Measurements from ENCODE around the gene ARHGAP6. TPM values are rescaled to one million over a fixed set of nuclear protein-coding genes. Genes with fewer than 3 reads are reported as not detected.
A peak's percentile ranks its signal among the peaks of the same experiment; 100 is the strongest.
"Not testable (repeated sequence)": the region's sequence is repeated elsewhere in the genome, so short reads cannot be mapped to it uniquely, and the experiment has no call there.

The ARHGAP6 gene
- total and polyA plus RNA-seq, 9 of the 15 experiments (the other 6 are each of a cell fraction or from before 2014, with no cell fraction given): 12.5 to 63.6 (median 41.8) TPM

DNA sequence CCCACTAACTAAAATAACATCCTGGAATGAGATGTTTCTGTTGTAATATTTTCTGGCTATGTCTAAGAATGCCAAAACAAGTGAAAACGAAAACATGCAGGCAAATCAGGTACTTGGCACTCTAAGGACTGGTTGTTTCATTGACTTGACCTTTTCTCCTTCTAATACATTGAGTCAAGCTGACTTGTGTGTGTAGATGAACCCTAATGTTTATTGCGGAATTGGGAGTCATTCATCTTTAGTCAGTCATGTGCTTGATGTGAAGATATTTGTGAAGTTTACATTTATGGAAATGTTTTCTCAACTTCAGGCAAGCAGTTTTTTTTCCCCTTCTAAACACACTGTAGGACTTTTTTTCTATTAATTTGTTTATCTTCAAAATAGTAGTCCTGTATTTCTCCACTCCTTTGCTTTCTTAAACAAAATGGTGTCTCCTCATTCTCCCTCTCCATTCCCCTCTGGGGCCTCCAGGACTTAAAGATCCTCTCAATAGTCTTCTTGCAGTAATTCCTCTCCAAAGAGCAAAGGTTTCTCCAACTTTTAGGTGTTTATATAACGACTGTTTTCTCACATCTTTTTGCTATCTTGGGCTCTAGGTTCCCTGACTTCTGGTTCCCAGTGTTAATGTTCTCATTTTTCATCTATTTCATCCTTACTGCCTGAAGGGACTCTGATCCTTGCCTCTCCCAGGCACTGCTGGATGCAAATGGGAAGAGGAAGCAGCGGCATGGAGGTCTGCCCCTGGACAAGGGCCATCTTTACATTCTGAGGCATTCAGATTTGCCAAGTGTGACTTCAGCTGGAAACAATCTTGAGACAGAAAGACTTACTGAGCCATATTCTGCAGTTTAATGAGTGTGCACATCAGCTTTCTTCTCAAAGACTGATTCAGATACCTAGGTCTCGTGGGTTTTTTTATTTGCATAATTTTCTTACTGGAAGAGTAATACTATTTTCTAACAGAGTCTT lies 166.4 kb downstream of the ARHGAP6 start:
- H3K27ac ChIP-seq (ENCODE audit: extremely low read depth, low read depth, low read length): no peak overlapping the region
- CTCF ChIA-PET (ENCODE audit: low intra/inter-chr PET ratio): no interaction called here
- peak overlapping the region; percentile 82 for H2AFZ ChIP-seq (ENCODE audit: low read depth, low read length)
- peak; percentile 47; the same call in 2 of the 3 replicates for ATAC-seq
- no peaks in the 10 kb centered on the region for H3K36me3 ChIP-seq (ENCODE audit: control insufficient read depth, insufficient read depth, low read length)
- H3K79me2 ChIP-seq (ENCODE audit: control insufficient read depth, insufficient read depth, low read length): no peaks in the 10 kb centered on the region
- POLR2A ChIA-PET: no interaction called here
- 35% methylated on average over 5 of the region's 5 CpGs for WGBS (ENCODE audit: insufficient coverage, low coverage, missing lambda C conversion rate)
- intact Hi-C loops (cut with micrococcal nuclease): loop anchor here (5.0 kb wide), 1 partner anchor 37 kb away; no protein-coding TSS in a partner anchor
- no peak overlapping the region; a peak in 1 of 4 replicates for H3K9ac ChIP-seq (ENCODE audit: insufficient read depth in 1 of 2, low read depth in 2 of 2, low read length in 2 of 2)
- BruUV-seq (replicated peaks): no TSS peak
- peaks cover 3% of the 10 kb centered on the region for H3K9me3 ChIP-seq (replicated peaks; ENCODE audit: control insufficient read depth, insufficient read depth, low read depth, low read length)
- no peak overlapping the region for H3K4me2 ChIP-seq (ENCODE audit: insufficient read depth, low read length)
- H3K4me1 ChIP-seq (replicated peaks in 1 of 2; ENCODE audit: control insufficient read depth in 2 of 2, insufficient read depth in 2 of 2, low read length in 2 of 2): peaks cover 0 to 3% of the 10 kb centered on the region in 2 experiments; a peak in 3 of 5 replicates
- in situ Hi-C loops (cut with MboI): no loop called here
- H3K4me3 ChIP-seq: no peak overlapping the region
- no peaks in the 10 kb centered on the region for H3K9me1 ChIP-seq (ENCODE audit: control insufficient read depth, insufficient read depth, low read length)
- no peaks in the 10 kb centered on the region for H3K27me3 ChIP-seq (ENCODE audit: control insufficient read depth in 2 of 2, insufficient read depth in 2 of 2, low read length in 2 of 2)
- no peak for FAIRE-seq
- TF ChIP-seq RBM17 (IDR thresholded peaks at IDR 0.05; ENCODE audit: borderline replicate concordance, low read depth, low read length): no peak
- peak; percentile 81; the same call in 1 of the 2 replicates for TF ChIP-seq MYNN (IDR thresholded peaks at IDR 0.05)
- TF ChIP-seq MYNN (CRISPR knock-in tag; IDR thresholded peaks at IDR 0.05): no peak
- DNase-seq (ENCODE audit: extremely low read depth in 1 of 4, low spot score in 3 of 4): no peak
- no peaks in the 10 kb centered on the region for H4K20me1 ChIP-seq (replicated peaks; ENCODE audit: control insufficient read depth, insufficient read depth, low read length)

DNA sequence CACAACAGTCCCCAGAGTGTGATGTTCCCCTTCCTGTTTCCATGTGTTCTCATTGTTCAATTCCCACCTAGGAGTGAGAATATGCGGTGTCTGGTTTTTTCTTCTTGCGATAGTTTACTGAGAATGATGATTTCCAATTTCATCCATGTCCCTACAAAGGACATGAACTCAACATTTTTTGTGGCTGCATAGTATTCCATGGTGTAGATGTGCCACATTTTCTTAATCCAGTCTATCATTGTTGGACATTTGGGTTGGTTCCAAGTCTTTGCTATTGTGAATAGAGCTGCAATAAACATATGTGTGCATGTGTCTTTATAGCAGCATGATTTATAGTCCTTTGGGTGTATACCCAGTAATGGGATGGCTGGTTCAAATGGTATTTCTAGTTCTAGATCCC lies 174.3 kb downstream of the ARHGAP6 start:
- H3K9me1 ChIP-seq (ENCODE audit: control insufficient read depth, insufficient read depth, low read length); H3K9me3 ChIP-seq (replicated peaks; ENCODE audit: control insufficient read depth, insufficient read depth, low read depth, low read length); ATAC-seq; H3K4me3 ChIP-seq; H3K4me2 ChIP-seq (ENCODE audit: insufficient read depth, low read length); intact Hi-C loops (cut with micrococcal nuclease); H4K20me1 ChIP-seq (replicated peaks; ENCODE audit: control insufficient read depth, insufficient read depth, low read length); CTCF ChIA-PET (ENCODE audit: low intra/inter-chr PET ratio); H3K36me3 ChIP-seq (ENCODE audit: control insufficient read depth, insufficient read depth, low read length); H3K27ac ChIP-seq (ENCODE audit: extremely low read depth, low read depth, low read length); DNase-seq (ENCODE audit: extremely low read depth in 1 of 4, low spot score in 3 of 4); H3K79me2 ChIP-seq (ENCODE audit: control insufficient read depth, insufficient read depth, low read length); H3K27me3 ChIP-seq (ENCODE audit: control insufficient read depth in 2 of 2, insufficient read depth in 2 of 2, low read length in 2 of 2); H2AFZ ChIP-seq (ENCODE audit: low read depth, low read length); FAIRE-seq; in situ Hi-C loops (cut with MboI); POLR2A ChIA-PET; BruUV-seq (replicated peaks); H3K9ac ChIP-seq (ENCODE audit: insufficient read depth in 1 of 2, low read depth in 2 of 2, low read length in 2 of 2); H3K4me1 ChIP-seq (replicated peaks in 1 of 2; ENCODE audit: control insufficient read depth in 2 of 2, insufficient read depth in 2 of 2, low read length in 2 of 2): not testable (repeated sequence)
- TF ChIP-seq ZNF146 (CRISPR knock-in tag; IDR thresholded peaks at IDR 0.05; ENCODE audit: unreplicated experiment) (peak; percentile 52), BCOR (IDR thresholded peaks at IDR 0.05) (peak; percentile 52)
- 63% methylated on average over 2 of the region's 2 CpGs for WGBS (ENCODE audit: insufficient coverage, low coverage, missing lambda C conversion rate)
